Measurements from ENCODE around the gene ACBD4.

Gene ACBD4

GRCh38 chr17:45138911-45139532 is 3.5 kb downstream of the ACBD4 start:
- DNase-seq, result no peak

GRCh38 chr17:45139533-45139920 is 4.0 kb downstream of the ACBD4 start:
- no peak for DNase-seq

GRCh38 chr17:45143094-45143670 is 7.7 kb downstream of the ACBD4 start:
- DNase-seq, result no peak

GRCh38 chr17:45143767-45144198 is 8.3 kb downstream of the ACBD4 start:
- peak; percentile 71 for DNase-seq

- peak; percentile 63 for DNase-seq
These were observed 8.9 kb downstream of the ACBD4 start for GRCh38 chr17:45144199-45145034.

- no peak for DNase-seq
These were observed 9.5 kb downstream of the ACBD4 start for GRCh38 chr17:45145035-45145389.

- DNase-seq, result no peak
These were observed 10.7 kb downstream of the ACBD4 start for GRCh38 chr17:45146166-45146565.

- DNase-seq, result no peak
These were observed 11.1 kb downstream of the ACBD4 start for GRCh38 chr17:45146592-45146889.

GRCh38 chr17:45146890-45147580 is 11.5 kb downstream of the ACBD4 start:
- no peak for DNase-seq

- DNase-seq, result peak; percentile 90
These were observed 12.2 kb downstream of the ACBD4 start for GRCh38 chr17:45147581-45148182.

GRCh38 chr17:45148183-45149036 is 12.9 kb downstream of the ACBD4 start, which contains the start of gene HEXIM1:
Gene HEXIM1, plus strand, starts transcription at chr17:45148475. Its CDS starts 716 bp downstream, at chr17:45149191.
- peak; percentile 99 for DNase-seq

GRCh38 chr17:45149037-45149668 is 13.7 kb downstream of the ACBD4 start:
- peak; percentile 88 for DNase-seq

- DNase-seq, result peak; percentile 74
These were observed 14.5 kb downstream of the ACBD4 start for GRCh38 chr17:45149669-45150664.

GRCh38 chr17:45150911-45151809 is 15.7 kb downstream of the ACBD4 start:
- no peak for DNase-seq

GRCh38 chr17:45155029-45155428 is 19.5 kb downstream of the ACBD4 start:
- no peak for DNase-seq

GRCh38 chr17:45155483-45155882 is 20.0 kb downstream of the ACBD4 start:
- DNase-seq, result no peak

GRCh38 chr17:45156242-45156641 is 20.8 kb downstream of the ACBD4 start:
- no peak for DNase-seq

GRCh38 chr17:45160447-45161287 is 25.2 kb downstream of the ACBD4 start:
- DNase-seq, result peak; percentile 81

Data from activated CD8-positive, alpha-beta memory T cell treated with anti-CD3 and anti-CD28 coated beads, Interleukin-2, amount 50 U/mL, for 48 hours (primary cell).